H1 (cell line): ENCODE measurements around the gene CYP2F1. TPM values are rescaled to one million over a fixed set of nuclear protein-coding genes. Genes with fewer than 3 reads are reported as not detected.

ENCODE experiments used
- CTCF ChIA-PET: fragments of 300-600 bp; sonication (Branson Sonifier 250); formaldehyde crosslinking; loops from one replicate; lab custom pipeline; 2021; ENCODE audit not compliant: partially characterized antibody; lab: Charles Lee
- POLR2A ChIA-PET: fragments of 300-600 bp; sonication (Branson Sonifier 250); formaldehyde crosslinking; loops from one replicate; lab custom pipeline; 2021; ENCODE audit warnings: inconsistent platforms; ENCODE audit not compliant: partially characterized antibody; lab: Charles Lee
- DNase-seq, 2 experiments: peaks; one replicate each; pipeline versions ENCODE4 v3.0.0 to v3.0.0-alpha.2; 2010 to 2022; ENCODE audit warnings: low spot score in 2 of 2, low read depth in 1 of 2, mixed read lengths in 1 of 2
- FAIRE-seq: peaks from 2 replicates; lab custom pipeline; 2011; peaks lifted over from hg19 to GRCh38; lab: Jason Lieb, UNC
- H2AFZ ChIP-seq: 2 replicates; pipeline ENCODE4 v1.8.1; 2012; ENCODE audit warnings: low read length, inconsistent platforms
- H2AK5ac ChIP-seq: 2 replicates; pipeline ENCODE4 v1.6.1; 2013; ENCODE audit warnings: low read depth, low read length
- H2BK120ac ChIP-seq: replicated peaks from 2 replicates; pipeline ENCODE3; 2013; ENCODE audit warnings: low read depth, low read length, inconsistent platforms
- H2BK12ac ChIP-seq: 2 replicates; pipeline ENCODE4 v1.6.1; 2013; ENCODE audit warnings: low read depth, low read length
- H2BK15ac ChIP-seq: 2 replicates; pipeline ENCODE4 v1.6.1; 2013; ENCODE audit warnings: low read length
- H2BK20ac ChIP-seq: 2 replicates; pipeline ENCODE4 v1.6.1; 2013; ENCODE audit warnings: low read length
- H2BK5ac ChIP-seq: 2 replicates; pipeline ENCODE4 v1.6.1; 2013; ENCODE audit warnings: low read depth, low read length
- H3K14ac ChIP-seq: 2 replicates; pipeline ENCODE4 v1.6.1; 2013; ENCODE audit warnings: inconsistent platforms; ENCODE audit not compliant: insufficient read length
- H3K18ac ChIP-seq: 2 replicates; pipeline ENCODE4 v1.6.1; 2013; ENCODE audit warnings: low read length; ENCODE audit errors: extremely low read depth
- H3K23ac ChIP-seq: 2 replicates; pipeline ENCODE4 v1.6.1; 2013; ENCODE audit warnings: inconsistent platforms; ENCODE audit not compliant: insufficient read length
- H3K23me2 ChIP-seq: 2 replicates; pipeline ENCODE4 v1.6.1; 2013; ENCODE audit warnings: low read depth, low read length
- H3K27ac ChIP-seq: 2 replicates; pipeline ENCODE4 v1.6.1; 2011; ENCODE audit warnings: low read depth, low read length, inconsistent platforms
- H3K27me3 ChIP-seq, 4 experiments: replicated peaks in 1 of 4; 1 replicate in 1 of 4; 2 replicates in 3 of 4; pipeline versions ENCODE4 v1.6.1 to v1.8.1; 2011 to 2013; ENCODE audit warnings: low read length in 3 of 4, mild to moderate bottlenecking in 3 of 4, inconsistent platforms in 2 of 4, mixed read lengths in 2 of 4, moderate library complexity in 1 of 4; ENCODE audit not compliant: control insufficient read depth in 3 of 4, insufficient read depth in 3 of 4; ENCODE audit errors: extremely low read depth in 1 of 4
- H3K36me3 ChIP-seq, 4 experiments: 2 replicates each; pipeline versions ENCODE4 v1.6.1 to v1.8.1; 2011 to 2013; ENCODE audit warnings: mild to moderate bottlenecking in 4 of 4, low read length in 3 of 4, moderate library complexity in 2 of 4, control low read depth in 1 of 4, inconsistent platforms in 1 of 4; ENCODE audit not compliant: insufficient read depth in 4 of 4, control insufficient read depth in 2 of 4
- H3K4ac ChIP-seq: replicated peaks from 2 replicates; pipeline ENCODE3; 2013; ENCODE audit warnings: low read length, low read depth, mixed read lengths, inconsistent platforms; ENCODE audit not compliant: insufficient read length
- H3K4me1 ChIP-seq, 4 experiments: replicated peaks in 1 of 4; 1 replicate in 1 of 4; 2 replicates in 3 of 4; pipeline versions ENCODE4 v1.6.1 to v1.8.1; 2011 to 2013; ENCODE audit warnings: low read length in 3 of 4, inconsistent platforms in 2 of 4, mixed read lengths in 1 of 4; ENCODE audit not compliant: insufficient read depth in 4 of 4, control insufficient read depth in 3 of 4
- H3K4me2 ChIP-seq, 2 experiments: 2 replicates each; pipeline versions ENCODE4 v1.6.1 to v1.8.1; 2011 to 2013; ENCODE audit warnings: low read depth in 2 of 2, low read length in 2 of 2, control low read depth in 1 of 2, inconsistent platforms in 1 of 2, mild to moderate bottlenecking in 1 of 2; ENCODE audit not compliant: insufficient read depth in 1 of 2
- H3K4me3 ChIP-seq, 4 experiments: fragments of 200-600, 300-600 bp in 1 of 4; sonication (generic), shearing (Covaris generic), sonication (Bioruptor Twin) in 1 of 4; 2 replicates each; pipeline versions ENCODE4 v1.5.1 to v1.8.1; 2011 to 2016; ENCODE audit warnings: low read length in 4 of 4, low read depth in 3 of 4, control low read depth in 2 of 4, inconsistent platforms in 2 of 4, mild to moderate bottlenecking in 2 of 4, mixed read lengths in 1 of 4, moderate library complexity in 1 of 4; ENCODE audit not compliant: insufficient read depth in 2 of 4; ENCODE audit errors: extremely low read depth in 1 of 4
- H3K56ac ChIP-seq: replicated peaks from 2 replicates; pipeline ENCODE3; 2013; ENCODE audit warnings: low read depth, mild to moderate bottlenecking, mixed read lengths, low read length, inconsistent platforms; ENCODE audit not compliant: insufficient read length
- H3K79me1 ChIP-seq: 2 replicates; pipeline ENCODE4 v1.6.1; 2013; ENCODE audit warnings: low read depth, low read length, control low read depth
- H3K79me2 ChIP-seq, 2 experiments: 2 replicates each; pipeline versions ENCODE4 v1.6.1 to v1.8.1; 2012 to 2013; ENCODE audit warnings: low read length in 2 of 2, mild to moderate bottlenecking in 2 of 2, inconsistent platforms in 1 of 2; ENCODE audit not compliant: insufficient read depth in 2 of 2, control insufficient read depth in 1 of 2
- H3K9ac ChIP-seq, 4 experiments: replicated peaks in 1 of 4; 1 replicate in 1 of 4; 2 replicates in 3 of 4; pipeline versions ENCODE4 v1.6.1 to v1.8.1; 2011 to 2013; ENCODE audit warnings: low read depth in 3 of 4, low read length in 3 of 4, control low read depth in 2 of 4, mild to moderate bottlenecking in 2 of 4, moderate library complexity in 2 of 4, inconsistent platforms in 1 of 4; ENCODE audit errors: extremely low read depth in 1 of 4
- H3K9me3 ChIP-seq, 2 experiments: 2 replicates each; pipeline versions ENCODE4 v1.6.1 to v1.8.1; 2012 to 2013; ENCODE audit warnings: mild to moderate bottlenecking in 2 of 2, moderate library complexity in 2 of 2, control low read depth in 1 of 2, inconsistent platforms in 1 of 2, low read depth in 1 of 2, low read length in 1 of 2, mixed read lengths in 1 of 2; ENCODE audit not compliant: insufficient read depth in 2 of 2
- H4K20me1 ChIP-seq, 2 experiments: replicated peaks in 1 of 2; 2 replicates each; pipeline versions ENCODE3 to v1.8.1; 2011 to 2013; ENCODE audit warnings: inconsistent platforms in 2 of 2, low read length in 2 of 2, mild to moderate bottlenecking in 1 of 2; ENCODE audit not compliant: insufficient read depth in 2 of 2, control insufficient read depth in 1 of 2
- H4K5ac ChIP-seq: 2 replicates; pipeline ENCODE4 v1.6.1; 2013; ENCODE audit warnings: low read length, low read depth, mixed read lengths, inconsistent platforms; ENCODE audit not compliant: insufficient read length
- H4K8ac ChIP-seq: 2 replicates; pipeline ENCODE4 v1.8.0; 2013; ENCODE audit warnings: mild to moderate bottlenecking, moderate library complexity, low read length, inconsistent platforms; ENCODE audit not compliant: insufficient read depth; ENCODE audit errors: extremely low read depth
- H4K91ac ChIP-seq: replicated peaks from 2 replicates; pipeline ENCODE3; 2013; ENCODE audit warnings: low read length, mixed read lengths, inconsistent platforms; ENCODE audit not compliant: insufficient read length
- YY1 ChIP-seq: IDR thresholded peaks from 2 replicates; pipeline ENCODE4 v1.6.1; 2011; ENCODE audit warnings: low read depth, mild to moderate bottlenecking, low read length
- WGBS, 2 experiments: shearing (Covaris generic) in 1 of 2; methylation state at CpG; one replicate each; pipeline versions ENCODE4 v1.1.6 to v1.1.7; 2013 to 2015; ENCODE audit warnings: low lambda C conversion rate in 2 of 2, mixed read lengths in 2 of 2, inconsistent platforms in 1 of 2, low coverage in 1 of 2, missing lambda C conversion rate in 1 of 2; ENCODE audit not compliant: insufficient replicate concordance in 2 of 2, insufficient coverage in 1 of 2, insufficient read length in 1 of 2; ENCODE audit errors: extremely low coverage in 1 of 2, missing lambda C conversion rate in 1 of 2; 5-methylcytosine and 5-hydroxymethylcytosine counted together
- polyA plus RNA-seq, 7 experiments: library from polyadenylated mRNA; depleted of rRNA in 3 of 7; stranded (reverse) in 5 of 7; unstranded in 2 of 7; fragments of >200 nt in 5 of 7; fragments of 200-250 nt in 2 of 7; gene quantifications; 1 replicate in 5 of 7; 2 replicates in 1 of 7; 4 replicates in 1 of 7; pipeline versions ENCODE4 v1.2.1 to v1.2.3, GENCODE V29; 2011 to 2013; ENCODE audit warnings: missing spikeins in 2 of 7, mixed read lengths in 2 of 7
- total RNA-seq: library from RNA; stranded (reverse); fragmentation: NEBNext Ultra II Directional; extraction: Animal tissue kit (Norgen Biotek cat#: 25700); gene quantifications from 2 replicates; pipeline ENCODE4 v1.2.1, GENCODE V29; 2021
- TF ChIP-seq, protein P1 (sequence below): IDR thresholded peaks from 2 replicates; pipeline ENCODE4 v1.6.1; 2012; ENCODE audit warnings: inconsistent platforms

CYP2F1 gene
- total and polyA plus RNA-seq, 2 of the 8 experiments (the other 6 are each of a cell fraction or from before 2014, with no cell fraction given), result 0.17 TPM; not detected in 1

DNA sequence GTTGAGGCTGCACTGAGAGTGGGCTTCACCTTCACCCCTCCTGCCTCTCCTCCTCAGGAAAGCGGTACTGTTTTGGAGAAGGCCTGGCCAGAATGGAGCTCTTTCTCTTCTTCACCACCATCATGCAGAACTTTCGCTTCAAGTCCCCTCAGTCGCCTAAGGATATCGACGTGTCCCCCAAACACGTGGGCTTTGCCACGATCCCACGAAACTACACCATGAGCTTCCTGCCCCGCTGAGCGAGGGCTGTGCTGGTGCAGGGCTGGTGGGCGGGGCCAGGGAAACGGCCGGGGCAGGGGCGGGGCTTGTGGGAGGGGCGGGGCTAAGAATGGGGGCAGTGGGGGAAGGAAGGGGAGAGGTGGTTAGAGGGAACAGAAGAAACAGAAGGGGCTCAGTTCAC is 18.5 kb upstream of the CYP2F1 start:
- Histone ChIP-seq H2BK5ac (no peak overlapping the region), H2AK5ac (no peak overlapping the region), H3K4me1 (peaks cover 0 to 2% (median 0%) of the 10 kb centered on the region in 4 experiments; a peak in 1 of 7 replicates), H2AFZ (no peak overlapping the region), H3K23me2 (no peaks in the 10 kb centered on the region), H3K4ac (no peak overlapping the region), H3K14ac (no peak overlapping the region), H3K9me3 (peaks cover 8 to 15% of the 10 kb centered on the region in 2 experiments; a peak in 2 of 4 replicates), H3K36me3 (no peaks in the 10 kb centered on the region), H4K20me1 (no peaks in the 10 kb centered on the region), H3K4me2 (no peak overlapping the region), H2BK15ac (no peak overlapping the region), H3K27me3 (peaks cover 0 to 9% (median 5%) of the 10 kb centered on the region in 4 experiments; a peak in 6 of 7 replicates), H3K23ac (no peak overlapping the region), H3K18ac (no peak overlapping the region), H2BK12ac (no peak overlapping the region), H4K5ac (no peak overlapping the region), H3K56ac (no peak overlapping the region), H2BK20ac (no peak overlapping the region), H3K9ac (no peak overlapping the region), H2BK120ac (no peak overlapping the region), H3K4me3 (no peak overlapping the region), H3K79me2 (no peaks in the 10 kb centered on the region), H4K91ac (no peak overlapping the region), H3K79me1 (no peaks in the 10 kb centered on the region)
- CTCF ChIA-PET, result interaction anchor here (0.7 to 1.2 kb wide), 4 partner anchors 48 to 213 kb away, joined by 3 to 5 read pairs (median 4); no protein-coding TSS in a partner anchor
- DNase-seq, result no peak
- no peak for FAIRE-seq
- 76% methylated on average over 13 of the region's 15 CpGs; no CpG with 5 or more reads in 1 of the 2 experiments for WGBS, 2 experiments
- POLR2A ChIA-PET, result interaction anchor here (0.6 kb wide), 1 partner anchor 63 kb away, joined by 3 read pairs; no protein-coding TSS in a partner anchor
- TF ChIP-seq, protein P1, sequence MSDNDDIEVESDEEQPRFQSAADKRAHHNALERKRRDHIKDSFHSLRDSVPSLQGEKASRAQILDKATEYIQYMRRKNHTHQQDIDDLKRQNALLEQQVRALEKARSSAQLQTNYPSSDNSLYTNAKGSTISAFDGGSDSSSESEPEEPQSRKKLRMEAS, result 0 out of 2 replicates have a peak, but pooled peaks have one; percentile 15
- no peak for TF ChIP-seq YY1
- TF ChIP-seq, all 59 proteins: peak for 1
- no peak overlapping the region for H4K8ac ChIP-seq
- H3K27ac ChIP-seq, result no peak overlapping the region
